MM.1S (cell line): Measurements from ENCODE around the gene MPRIP.

ENCODE experiments used
- EZH2phosphoT487 ChIP-seq: fragments of 300-600 bp; sonication (generic); IDR thresholded peaks from 2 replicates; pipeline ENCODE4 v1.6.1; 2018; ENCODE audit warnings: antibody characterized with exemption, low read length
- TF ChIP-seq, protein P1 (sequence below): fragments of 300-600 bp; sonication (generic); IDR thresholded peaks from 2 replicates; pipeline ENCODE4 v1.5.1; 2016; ENCODE audit warnings: antibody characterized with exemption, low read length, mixed read lengths

- TF ChIP-seq, protein P1, sequence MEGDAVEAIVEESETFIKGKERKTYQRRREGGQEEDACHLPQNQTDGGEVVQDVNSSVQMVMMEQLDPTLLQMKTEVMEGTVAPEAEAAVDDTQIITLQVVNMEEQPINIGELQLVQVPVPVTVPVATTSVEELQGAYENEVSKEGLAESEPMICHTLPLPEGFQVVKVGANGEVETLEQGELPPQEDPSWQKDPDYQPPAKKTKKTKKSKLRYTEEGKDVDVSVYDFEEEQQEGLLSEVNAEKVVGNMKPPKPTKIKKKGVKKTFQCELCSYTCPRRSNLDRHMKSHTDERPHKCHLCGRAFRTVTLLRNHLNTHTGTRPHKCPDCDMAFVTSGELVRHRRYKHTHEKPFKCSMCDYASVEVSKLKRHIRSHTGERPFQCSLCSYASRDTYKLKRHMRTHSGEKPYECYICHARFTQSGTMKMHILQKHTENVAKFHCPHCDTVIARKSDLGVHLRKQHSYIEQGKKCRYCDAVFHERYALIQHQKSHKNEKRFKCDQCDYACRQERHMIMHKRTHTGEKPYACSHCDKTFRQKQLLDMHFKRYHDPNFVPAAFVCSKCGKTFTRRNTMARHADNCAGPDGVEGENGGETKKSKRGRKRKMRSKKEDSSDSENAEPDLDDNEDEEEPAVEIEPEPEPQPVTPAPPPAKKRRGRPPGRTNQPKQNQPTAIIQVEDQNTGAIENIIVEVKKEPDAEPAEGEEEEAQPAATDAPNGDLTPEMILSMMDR, result no peak
- no peak for TF ChIP-seq EZH2phosphoT487
Measured at GRCh38 chr17:17087424-17088015, 45.3 kb downstream of the MPRIP start.
